ENCODE measurements around the gene GUCY2D.

The GUCY2D gene

GRCh38 chr17:8068736-8069586 lies 66.5 kb downstream of the GUCY2D start:
- DNase-seq, result no peak

- DNase-seq, result peak; percentile 26
These were observed 67.1 kb downstream of the GUCY2D start for GRCh38 chr17:8069587-8069860.

Data from NCI-H1694 treated with DMSO at 0.1 percent for 48 hours (cell line).